Iris pigment epithelial cell (primary cell): Measurements from ENCODE around the gene VMAC.
A peak's percentile ranks its signal among the peaks of the same experiment; 100 is the strongest.

Experiments used
- DNase-seq: peaks from one replicate; pipeline ENCODE4 v3.0.0-alpha.2; 2011; ENCODE audit warnings: low read depth

The VMAC gene

DNA sequence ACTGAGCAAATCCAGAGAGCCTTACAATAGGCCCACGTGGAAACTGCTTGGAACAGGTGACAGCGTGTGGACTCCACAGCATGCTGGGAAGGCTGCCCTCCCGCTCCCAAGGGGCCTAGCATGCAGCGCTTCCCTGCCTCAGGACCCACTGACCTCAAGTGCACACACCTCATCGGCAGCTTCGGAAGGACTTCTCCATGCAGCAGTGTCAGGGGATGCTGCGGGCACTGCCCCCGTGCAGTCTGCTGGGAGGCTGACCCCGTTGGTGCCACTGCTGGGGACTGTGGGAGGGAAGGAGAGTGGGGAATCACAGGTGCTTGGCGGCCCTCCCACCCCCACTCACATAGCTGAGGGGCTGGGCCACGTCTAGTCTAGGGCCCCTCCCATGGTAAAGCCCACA, 26.6 kb downstream of the VMAC start:
- no peak for DNase-seq

DNA sequence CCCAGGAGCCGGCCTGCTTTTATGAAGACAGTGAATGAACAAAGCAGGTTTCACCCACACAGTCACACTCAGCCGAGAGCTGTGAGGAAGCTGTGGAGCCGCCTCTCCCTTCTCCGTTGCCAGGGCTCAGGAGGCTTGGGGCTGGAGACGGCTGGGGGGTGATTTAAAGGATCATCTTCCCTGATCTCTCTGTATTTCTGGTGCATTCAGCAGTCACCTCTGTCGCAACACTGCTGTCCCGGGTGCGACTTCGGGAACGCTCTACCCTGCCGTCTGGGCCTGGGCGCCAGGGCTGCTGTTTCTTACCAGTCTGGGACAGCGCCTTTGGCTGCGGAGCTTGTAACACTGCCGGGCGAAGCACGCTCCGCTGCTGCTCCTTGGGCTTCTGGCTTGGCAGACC, 27.5 kb downstream of the VMAC start:
- no peak for DNase-seq

DNA sequence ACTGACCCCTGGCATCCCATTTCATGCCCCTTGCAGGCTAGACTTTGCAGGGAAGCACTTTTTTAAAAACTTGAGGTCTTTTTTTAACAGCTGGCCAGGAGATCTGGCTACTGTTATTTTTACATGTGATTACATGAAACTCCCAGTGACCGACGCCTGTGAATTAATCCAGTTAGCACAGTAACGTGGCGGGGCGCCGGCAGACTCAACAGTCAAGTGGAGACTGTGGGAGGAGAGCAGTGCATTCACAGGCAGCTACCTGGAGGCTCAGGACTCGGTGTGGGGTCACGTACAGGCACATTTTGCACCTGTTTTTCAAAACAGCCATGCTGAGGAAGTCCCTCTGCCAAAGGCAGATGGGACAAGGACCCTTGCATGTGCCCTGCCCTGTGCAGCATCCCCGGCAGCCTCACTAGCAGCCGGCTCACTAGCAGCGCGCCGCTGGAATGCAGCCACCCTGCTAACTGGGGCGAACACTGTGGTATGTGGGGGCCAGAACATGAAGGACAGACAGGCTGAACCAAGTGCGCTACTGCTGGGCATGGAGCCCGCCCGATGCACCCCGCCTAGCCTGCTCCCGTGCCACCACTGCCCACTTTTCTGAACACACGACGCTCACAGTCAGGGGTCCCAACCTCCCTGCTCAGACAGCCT, 28.1 kb downstream of the VMAC start:
- DNase-seq: no peak

DNA sequence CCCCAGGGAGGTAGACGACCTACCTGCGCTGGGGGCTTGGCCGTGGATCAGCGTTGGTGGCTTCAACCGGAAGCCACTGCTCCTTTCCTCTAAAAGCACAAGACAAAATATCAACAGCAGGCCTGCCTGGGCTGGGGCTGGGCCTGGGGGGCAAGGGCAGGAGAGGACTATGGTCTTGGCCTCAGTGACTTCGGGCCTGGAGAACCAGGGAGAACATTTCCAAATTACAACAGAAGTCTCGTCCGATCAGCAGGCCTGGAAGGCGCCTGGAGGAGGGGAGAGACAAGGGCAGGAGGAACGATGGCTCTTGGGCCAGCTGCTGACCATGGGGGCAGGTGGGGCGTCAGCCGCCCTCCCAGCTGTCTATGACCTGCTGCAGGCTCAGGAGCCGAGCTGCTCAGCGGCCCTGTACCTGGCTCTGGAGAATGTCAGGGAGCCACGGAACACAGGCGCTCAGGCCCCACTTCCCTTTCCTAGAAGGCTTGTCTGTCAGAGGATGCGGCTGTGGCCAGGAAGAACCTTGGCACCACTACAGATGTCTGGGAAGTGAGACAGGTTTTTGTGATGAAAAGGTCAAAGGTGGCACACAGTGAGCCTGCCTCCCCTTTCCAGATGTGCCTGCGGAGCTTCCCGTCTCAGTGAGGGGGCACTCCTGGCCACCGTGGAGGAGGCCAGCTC, 28.9 kb downstream of the VMAC start:
- no peak for DNase-seq

DNA sequence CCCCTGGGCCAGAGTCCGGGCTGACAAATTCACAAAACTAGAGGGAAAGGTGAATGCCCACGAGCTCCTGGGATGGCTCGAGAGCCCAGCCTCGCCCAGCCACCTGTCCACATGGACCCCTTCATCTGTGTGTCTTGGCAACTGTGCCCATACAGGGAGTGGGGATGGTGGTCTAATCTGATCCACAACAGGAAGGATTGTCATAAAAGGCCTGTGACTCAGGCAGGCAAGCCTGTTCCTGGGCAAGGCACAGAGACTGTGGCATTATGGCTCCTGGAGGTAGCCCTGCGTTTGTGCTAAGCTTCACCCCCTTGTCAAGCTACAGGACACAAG, 29.4 kb downstream of the VMAC start:
- DNase-seq: no peak

DNA sequence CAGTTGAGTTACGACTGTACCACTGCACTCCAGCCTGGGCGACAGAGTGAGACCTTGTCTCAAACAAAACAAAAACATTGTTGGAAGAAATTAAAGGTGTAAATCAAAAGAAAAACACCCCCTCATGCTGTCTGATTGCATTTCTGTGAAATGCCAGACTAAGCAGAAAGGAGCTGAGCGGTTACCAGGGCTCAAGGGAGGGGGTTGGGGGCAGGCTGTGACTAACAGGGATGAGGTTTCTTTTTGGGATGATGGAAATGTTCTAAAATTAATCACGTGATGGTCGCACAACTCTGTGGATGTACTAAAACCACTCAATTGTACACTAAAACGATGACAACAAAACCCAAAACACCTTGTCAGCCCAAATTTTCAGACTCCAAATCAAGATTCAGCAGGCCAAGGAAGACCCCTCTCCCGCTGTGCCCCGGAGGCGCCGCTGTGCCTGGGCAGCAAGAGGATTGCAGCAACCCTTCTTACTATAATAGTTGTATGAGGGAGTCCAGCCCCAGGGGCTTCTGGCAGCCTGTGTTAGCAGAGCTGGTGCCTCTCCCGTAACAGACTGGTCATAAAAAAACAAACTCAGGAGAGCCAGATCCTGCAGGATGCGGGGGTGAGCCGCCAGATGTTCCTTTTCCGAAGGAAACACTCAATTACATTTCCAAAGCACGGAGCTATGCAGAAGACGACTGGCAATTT, 30.3 kb downstream of the VMAC start:
- peak; percentile 44 for DNase-seq

DNA sequence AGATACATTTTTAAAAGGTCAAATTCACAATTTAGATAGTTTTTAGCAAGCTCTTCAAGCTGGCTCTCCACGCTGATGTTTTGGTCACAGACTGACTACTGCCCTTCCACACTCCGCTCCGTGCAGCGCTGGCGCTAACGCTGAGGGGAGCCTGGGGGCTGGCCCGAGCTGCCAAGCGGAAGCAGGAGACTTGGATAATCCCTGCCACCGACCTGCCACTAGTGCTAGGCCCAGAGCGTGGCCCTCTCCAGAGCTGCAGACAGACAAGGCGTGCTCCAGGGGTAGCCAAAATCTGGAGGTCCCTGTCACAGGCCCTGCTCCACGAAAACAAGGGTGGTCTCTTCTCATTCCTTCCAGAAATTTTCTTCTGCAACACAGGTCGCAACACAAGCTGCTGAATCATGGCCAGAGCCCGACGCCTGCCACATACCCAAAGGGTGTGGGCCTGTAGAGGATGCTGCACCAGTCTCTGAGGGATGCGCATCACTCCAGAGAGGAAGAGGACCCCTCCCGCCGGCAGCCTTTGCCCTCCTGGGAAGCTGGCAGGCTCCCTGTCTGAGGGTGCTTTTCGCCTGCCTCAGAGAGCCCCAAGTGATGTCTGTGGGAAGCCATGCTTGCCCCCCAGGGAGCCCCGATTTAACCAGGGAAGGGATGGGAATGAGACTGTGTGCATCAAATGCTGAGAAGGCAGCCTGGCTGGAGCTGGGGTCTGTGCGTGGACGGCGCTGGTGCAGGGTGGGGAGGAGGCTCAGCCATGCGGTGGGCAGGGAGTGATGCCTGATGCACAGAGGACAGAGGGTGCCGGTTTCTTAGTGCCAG, 31.0 kb downstream of the VMAC start:
- no peak for DNase-seq

DNA sequence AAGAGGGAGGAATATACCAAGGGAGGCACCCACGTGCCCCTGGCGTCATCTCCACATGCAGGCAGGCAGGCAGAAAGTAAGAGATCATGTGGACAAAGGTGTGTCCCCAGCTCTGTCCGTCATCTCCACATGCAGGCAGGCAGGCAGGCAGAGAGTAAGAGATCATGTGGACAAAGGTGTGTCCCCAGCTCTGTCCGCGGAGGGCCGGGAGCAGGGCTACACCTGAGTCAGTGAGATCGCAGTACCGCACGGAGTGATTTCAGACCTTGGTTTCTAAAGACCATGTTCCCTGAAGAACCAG, 31.6 kb downstream of the VMAC start:
- DNase-seq: no peak

DNA sequence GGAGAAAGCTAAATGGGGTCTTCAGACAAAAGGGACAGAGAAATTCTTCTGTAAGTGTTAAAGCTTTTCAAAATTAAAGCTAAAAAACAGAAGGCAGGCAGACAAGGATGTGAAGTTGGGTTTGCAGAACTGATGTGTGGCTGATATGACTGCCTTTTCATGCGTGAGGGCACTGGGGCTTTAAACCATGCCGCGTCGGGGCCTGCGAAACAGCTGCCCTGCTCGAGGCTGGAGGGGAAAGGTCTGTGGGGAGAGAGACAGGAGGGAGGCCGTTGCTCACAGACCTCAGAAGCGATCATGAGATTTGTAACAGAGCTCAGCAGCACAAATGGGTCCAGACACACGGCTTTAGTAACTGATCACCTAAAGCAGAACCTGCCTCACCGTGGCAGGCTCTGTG, 32.9 kb downstream of the VMAC start:
- no peak for DNase-seq

DNA sequence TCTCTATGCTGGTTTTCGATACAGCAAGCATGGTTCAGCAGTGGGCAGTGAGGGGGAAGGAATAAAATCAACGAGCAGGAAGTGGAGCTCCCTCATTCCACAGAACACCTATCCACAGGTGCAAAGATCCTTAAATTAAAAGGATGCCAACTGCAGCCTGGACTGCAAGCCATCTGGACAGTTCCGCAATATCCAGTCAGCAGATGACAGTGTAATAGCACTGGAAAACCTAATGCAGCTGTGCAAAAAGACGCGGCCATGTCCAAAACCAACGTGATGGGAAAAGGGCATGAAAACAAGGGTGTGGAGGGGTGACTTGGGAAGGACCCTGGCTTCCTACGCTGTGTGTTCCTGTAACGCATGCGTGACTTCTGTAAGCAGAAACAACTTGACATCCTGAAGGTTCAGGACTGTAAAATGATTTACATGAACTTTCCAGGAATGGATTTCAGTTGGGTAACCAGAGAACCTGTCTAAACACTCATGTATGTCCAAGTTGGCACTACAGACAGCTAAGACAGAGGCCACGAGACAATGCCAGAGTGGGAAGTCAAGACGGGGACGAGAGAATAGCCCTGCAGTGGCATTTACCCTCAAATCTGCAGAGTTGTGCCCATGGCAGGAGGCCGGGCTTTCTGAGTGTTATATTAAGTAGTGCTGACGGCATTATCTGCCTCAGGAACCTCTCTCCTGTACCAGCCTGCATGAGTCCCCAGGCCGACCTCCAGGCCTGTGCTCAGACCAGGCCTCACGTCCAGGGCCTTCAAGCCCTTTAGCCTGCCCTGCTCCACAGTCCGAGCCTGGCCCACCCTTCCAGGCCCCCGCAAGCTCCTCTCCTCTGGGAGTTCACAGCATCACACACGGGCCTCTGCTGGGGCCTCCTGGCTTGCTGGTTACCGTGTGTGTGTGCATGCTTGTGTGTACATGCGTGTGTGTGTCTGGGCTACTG, 35.9 kb downstream of the VMAC start:
- DNase-seq: no peak

DNA sequence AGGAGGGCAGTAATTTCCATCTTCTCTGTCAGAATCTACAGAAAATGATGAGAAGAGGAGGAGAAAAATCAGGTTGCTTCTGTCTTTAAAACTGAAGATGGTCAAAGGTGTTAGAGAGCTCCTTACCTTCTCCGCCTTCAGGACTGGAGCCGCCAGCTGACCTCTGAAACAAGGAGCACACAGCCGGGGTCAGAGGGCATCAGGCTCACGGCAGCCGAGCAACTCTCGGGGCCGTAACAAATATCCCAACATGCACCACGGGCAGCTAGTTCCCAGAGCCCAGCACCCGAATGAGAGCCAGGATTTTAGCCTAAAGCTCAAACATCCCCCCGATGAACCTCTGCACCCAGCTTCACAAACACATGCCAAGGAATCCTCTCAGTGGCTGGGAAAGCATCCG, 37.0 kb downstream of the VMAC start:
- DNase-seq: no peak

DNA sequence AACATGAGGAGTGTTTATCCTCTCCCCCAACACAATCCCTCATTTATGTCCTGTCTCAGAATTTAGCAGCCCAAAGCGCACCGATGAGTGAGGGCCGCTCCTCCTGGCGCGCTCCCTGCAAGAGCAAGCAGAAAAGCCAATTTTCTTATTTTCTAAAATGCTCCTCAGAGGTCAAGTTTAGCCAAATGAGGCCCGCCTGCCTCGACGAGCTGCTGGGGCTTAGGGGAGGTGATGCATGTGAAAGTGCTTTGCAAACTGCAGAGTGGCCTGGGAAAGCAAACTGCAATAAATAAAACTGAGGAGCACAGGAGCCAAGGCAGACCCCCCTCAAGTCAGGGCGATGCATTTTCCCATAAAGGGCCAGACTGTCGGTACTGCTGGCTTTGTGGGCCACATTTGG, 38.4 kb downstream of the VMAC start:
- DNase-seq: no peak

DNA sequence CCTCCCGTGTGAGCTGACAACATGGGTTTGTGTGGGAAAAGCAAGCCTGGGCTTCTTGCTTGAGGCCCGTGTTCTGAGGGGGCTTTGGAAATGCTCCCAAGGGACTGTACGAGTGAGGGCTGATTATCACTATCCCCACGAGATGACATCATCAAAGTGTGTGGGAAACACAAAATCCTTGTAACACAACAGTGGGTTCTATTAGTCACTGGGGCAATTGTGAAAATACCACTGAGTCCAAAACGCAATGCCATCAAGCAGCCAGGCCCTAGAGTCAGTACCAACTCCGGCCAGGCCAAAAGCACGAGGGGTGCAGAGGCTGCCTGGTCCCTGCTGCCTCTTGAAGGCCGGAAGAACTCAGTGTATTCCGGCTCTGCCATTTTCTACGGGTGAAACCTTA, 39.0 kb downstream of the VMAC start:
- peak; percentile 72 for DNase-seq

DNA sequence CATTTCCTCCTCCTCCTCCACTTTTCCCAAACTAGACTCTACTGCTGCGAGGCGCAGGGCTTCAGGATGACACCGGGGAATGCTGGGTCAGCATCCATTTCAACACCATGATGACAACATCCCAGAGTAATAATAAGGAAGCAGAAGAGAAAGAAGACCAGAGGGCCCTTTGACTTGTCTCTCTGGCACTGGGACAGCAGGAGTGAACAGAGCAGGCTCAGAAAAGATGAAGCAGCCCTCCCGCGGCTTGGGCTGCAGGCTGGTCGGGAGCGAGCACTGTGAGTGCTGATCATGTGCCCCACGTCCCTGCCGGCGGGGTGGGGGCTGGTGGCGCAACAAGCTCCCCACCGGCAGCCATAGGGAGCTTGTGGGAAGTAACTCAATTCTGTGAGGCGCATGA, 42.8 kb downstream of the VMAC start:
- peak; percentile 78 for DNase-seq

DNA sequence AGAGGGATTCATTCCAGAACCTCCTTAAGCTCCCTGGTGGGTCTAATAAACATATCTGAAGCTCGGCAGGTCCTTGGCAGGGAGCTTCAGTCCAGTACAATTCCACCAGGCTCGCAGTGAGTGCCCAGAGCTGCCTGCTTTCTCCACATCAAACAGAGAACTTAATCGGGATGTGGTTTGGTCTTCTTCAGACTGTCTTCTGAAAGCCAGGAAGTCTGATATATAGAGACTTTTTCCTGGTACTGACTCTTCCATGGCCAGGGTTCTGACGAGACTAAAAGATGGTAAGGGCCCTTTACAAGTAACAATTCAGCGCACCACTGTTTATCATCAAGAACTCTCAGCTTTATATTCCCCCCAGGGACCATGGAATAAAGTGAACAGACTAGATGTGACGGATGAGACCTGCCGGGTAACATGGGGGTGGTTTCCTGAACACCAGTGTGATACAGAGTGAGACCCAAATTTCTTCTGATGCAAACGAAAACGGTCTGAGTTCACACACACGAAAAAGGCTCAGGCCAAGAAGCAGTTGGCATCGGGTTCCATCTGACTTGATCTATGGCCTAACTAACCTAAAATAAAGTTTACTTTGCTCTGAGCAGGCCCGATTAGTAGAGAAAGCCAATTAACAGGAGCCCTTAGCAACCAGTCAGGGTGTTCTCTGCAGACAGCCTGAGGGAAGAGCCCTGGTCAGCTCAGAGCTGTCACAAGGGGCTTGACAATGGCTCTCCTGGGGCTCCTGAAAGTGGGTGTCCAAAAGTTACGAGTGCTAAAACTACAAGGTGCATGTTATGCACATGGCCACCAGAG, 44.3 kb downstream of the VMAC start:
- no peak for DNase-seq

DNA sequence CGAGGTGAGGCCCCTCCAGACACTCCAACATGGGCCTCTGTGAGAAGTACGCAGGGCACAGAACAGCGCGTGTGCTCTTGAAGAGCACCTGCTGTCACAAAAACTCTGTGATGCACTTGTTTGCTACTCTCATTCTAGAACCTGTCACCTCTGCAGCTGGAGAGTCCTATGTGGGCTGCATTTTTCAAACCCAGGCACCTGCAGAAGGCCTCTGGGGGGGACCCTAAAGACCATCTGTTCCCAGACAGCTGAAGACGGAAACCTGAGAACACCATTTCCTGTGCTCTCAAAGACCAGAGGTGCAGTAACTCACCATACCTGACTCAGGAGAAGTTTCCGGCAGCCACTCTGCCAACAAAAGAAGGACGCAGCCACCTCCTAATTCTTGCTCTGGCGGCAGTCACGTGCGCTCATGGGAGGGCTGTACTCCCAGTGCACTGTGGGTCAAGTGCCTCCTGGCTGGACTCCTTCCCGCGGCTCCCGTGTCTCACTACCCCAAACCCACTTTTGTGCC, 45.2 kb downstream of the VMAC start:
- DNase-seq: no peak

DNA sequence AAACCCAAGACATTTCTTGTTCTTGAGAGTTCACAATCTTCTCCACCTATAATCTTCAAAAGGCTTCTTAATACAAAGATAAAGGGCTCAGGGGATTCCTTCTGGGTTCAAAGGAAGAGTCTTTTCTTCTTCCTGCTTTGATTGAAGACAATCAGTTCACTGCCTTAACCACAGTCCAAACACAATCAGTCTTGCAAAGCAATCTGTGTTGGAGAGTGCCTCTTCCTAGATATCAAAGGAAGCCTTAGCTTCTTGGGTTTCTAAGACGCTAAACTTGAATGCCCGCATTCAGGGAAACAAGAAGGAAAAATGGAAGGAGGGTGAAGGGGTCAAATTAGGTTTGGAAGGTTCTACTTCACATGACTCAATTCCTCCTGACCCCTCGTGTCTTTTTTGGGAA, 46.1 kb downstream of the VMAC start:
- no peak for DNase-seq

DNA sequence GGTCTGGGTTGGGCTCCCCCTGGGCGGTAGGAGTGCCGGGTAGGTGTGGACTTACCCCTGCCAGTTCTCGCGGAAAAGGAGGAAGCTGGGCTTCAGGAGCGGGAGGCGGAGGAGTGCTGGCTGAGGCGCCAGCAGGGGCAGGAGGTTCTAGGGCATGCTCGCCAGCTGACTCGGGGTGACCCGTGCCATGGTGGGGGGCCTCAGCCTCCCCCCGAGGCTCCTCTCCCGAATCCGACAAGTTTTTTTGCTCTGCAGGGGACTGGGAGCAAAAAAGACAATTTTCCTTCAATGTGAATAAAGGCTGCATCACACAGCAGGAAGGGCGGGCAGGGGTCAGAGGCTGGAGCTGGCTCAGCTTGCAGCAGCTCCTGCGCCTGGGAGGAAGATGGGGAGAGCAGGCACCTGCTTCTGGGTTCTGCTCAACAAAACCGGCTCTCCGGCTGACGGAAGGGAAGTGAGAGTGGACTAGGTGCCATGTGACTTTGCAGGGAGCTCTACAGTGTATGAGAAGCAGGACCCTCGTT, 46.7 kb downstream of the VMAC start:
- DNase-seq: no peak

DNA sequence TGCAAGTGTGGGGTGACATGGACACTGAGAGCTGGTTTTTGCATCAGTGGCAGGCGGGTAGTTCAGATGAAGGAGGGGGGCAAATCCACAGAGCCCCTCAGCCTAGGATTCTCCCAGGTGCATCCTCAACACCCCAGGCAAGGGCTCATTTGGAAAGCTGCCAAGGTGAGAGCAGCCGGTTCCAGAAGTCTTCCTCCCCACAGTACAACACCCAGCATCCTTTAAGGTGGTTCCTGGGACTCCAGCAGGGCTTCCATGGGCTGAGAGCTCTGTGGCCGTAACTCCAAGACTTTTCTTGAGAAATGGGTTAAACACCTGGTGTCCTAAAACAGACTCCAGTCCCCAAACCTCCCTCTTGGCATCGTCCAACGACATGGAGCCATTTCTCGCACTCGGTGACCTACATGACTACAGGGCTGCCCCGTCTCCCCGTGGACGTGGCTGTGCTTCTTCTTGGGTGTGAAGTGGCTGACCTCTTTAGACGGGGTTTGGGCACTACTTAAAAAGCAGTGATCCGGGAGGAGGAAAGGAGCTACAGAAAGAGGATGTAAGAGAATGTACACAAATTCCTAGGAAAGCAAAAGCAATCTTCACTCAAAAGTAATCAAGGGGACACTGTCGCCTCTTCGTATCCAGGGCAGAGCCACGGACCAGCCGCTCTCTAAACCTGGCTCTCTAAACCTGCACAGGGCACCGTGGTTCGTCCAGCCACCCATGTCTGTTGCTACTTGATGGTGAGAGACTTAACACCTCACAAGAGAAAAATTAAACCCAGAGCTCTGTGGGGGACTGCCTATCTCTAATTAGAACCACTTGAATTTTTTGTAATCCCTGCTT, 47.7 kb downstream of the VMAC start:
- no peak for DNase-seq
